GM18508 (cell line): Measurements from ENCODE around the gene SNCA.

ENCODE experiments used
- ATAC-seq: cut with Tn5 transposase; IDR thresholded peaks from one replicate; pipeline ENCODE4 v1.9.1; 2021; ENCODE audit warnings: moderate number of reproducible peaks; ENCODE audit not compliant: insufficient read depth, unreplicated experiment

Gene SNCA

GRCh38 chr4:89836897-89837384, at the start of gene SNCA:
Gene SNCA (minus strand): TSS chr4:89837161. CDS start chr4:89835667, 1,494 bp downstream.
- no peak for ATAC-seq

GRCh38 chr4:89879215-89879614, 42.3 kb upstream of the SNCA start:
- ATAC-seq, result no peak

GRCh38 chr4:89878611-89879010, 41.6 kb upstream of the SNCA start:
- no peak for ATAC-seq

- no peak for ATAC-seq
Measured at GRCh38 chr4:89876548-89876947, 39.6 kb upstream of the SNCA start.

- ATAC-seq, result no peak
Measured at GRCh38 chr4:89871211-89871610, 34.2 kb upstream of the SNCA start.

- no peak for ATAC-seq
Measured at GRCh38 chr4:89868999-89869589, 32.1 kb upstream of the SNCA start.

GRCh38 chr4:89868276-89868675, 31.3 kb upstream of the SNCA start:
- no peak for ATAC-seq

GRCh38 chr4:89863533-89863932, 26.6 kb upstream of the SNCA start:
- no peak for ATAC-seq

- ATAC-seq, result no peak
Measured at GRCh38 chr4:89860971-89861370, 24.0 kb upstream of the SNCA start.

- no peak for ATAC-seq
Measured at GRCh38 chr4:89855236-89855635, 18.3 kb upstream of the SNCA start.

GRCh38 chr4:89847571-89848325, 10.8 kb upstream of the SNCA start:
- no peak for ATAC-seq

- no peak for ATAC-seq
Measured at GRCh38 chr4:89839558-89839957, 2.6 kb upstream of the SNCA start.

GRCh38 chr4:89837993-89838390, 1.0 kb upstream of the SNCA start:
- no peak for ATAC-seq

GRCh38 chr4:89837385-89837992, 528 bp upstream of the SNCA start:
- no peak for ATAC-seq

GRCh38 chr4:89836031-89836745, 773 bp downstream of the SNCA start:
- ATAC-seq, result no peak

- no peak for ATAC-seq
Measured at GRCh38 chr4:89835413-89835812, 1.5 kb downstream of the SNCA start.

GRCh38 chr4:89834486-89835209, 2.3 kb downstream of the SNCA start:
- no peak for ATAC-seq

- ATAC-seq, result peak; percentile 83
Measured at GRCh38 chr4:89829470-89830138, 7.4 kb downstream of the SNCA start.

GRCh38 chr4:89823416-89823815, 13.5 kb downstream of the SNCA start:
- no peak for ATAC-seq

- no peak for ATAC-seq
Measured at GRCh38 chr4:89821612-89822011, 15.3 kb downstream of the SNCA start.
